Mammary epithelial cell (primary cell): ENCODE measurements around the gene PIGZ.

ENCODE experiments used
- EZH2 ChIP-seq: IDR thresholded peaks from 2 replicates; pipeline ENCODE4 v1.6.1; 2012; ENCODE audit warnings: low read length, inconsistent platforms, borderline replicate concordance
- TF ChIP-seq, protein P1 (sequence below), 2 donors: IDR thresholded peaks in 1 of 2; conservative IDR thresholded peaks in 1 of 2; 2 replicates each; pipeline ENCODE4 v1.5.1; 2011 to 2012; ENCODE audit warnings: inconsistent platforms in 2 of 2, low read length in 2 of 2, mild to moderate bottlenecking in 2 of 2, control low read depth in 1 of 2, low read depth in 1 of 2; ENCODE audit not compliant: insufficient read depth in 1 of 2; ENCODE audit errors: extremely low read depth in 1 of 2

DNA sequence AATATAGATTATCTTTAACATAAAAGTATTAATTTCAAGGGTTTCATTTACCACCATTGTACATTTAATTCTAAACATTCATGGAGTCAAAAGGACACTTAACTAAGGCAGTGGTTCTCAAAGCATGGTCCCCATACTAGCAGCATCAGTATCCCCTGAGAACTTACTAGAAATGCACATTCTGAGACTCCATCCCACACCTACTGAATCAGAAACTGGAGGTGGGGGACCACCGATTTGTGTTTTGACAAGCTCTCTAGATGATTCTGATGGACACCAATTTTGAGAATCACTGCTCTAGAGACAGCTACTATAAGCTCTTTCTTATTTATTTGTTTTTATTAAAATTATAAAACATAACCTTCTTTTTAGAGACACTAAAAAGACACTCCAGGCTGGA, 66.9 kb downstream of the PIGZ start:
- TF ChIP-seq, protein P1, sequence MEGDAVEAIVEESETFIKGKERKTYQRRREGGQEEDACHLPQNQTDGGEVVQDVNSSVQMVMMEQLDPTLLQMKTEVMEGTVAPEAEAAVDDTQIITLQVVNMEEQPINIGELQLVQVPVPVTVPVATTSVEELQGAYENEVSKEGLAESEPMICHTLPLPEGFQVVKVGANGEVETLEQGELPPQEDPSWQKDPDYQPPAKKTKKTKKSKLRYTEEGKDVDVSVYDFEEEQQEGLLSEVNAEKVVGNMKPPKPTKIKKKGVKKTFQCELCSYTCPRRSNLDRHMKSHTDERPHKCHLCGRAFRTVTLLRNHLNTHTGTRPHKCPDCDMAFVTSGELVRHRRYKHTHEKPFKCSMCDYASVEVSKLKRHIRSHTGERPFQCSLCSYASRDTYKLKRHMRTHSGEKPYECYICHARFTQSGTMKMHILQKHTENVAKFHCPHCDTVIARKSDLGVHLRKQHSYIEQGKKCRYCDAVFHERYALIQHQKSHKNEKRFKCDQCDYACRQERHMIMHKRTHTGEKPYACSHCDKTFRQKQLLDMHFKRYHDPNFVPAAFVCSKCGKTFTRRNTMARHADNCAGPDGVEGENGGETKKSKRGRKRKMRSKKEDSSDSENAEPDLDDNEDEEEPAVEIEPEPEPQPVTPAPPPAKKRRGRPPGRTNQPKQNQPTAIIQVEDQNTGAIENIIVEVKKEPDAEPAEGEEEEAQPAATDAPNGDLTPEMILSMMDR (conservative IDR thresholded peaks at IDR 0.05 in 1 of 2, IDR thresholded peaks at IDR 0.05 in 1 of 2; ENCODE audit: extremely low read depth in 1 of 2, insufficient read depth in 1 of 2, low read depth in 1 of 2, low read length in 2 of 2) = no peak
- TF ChIP-seq EZH2 = no peak
